GM12873 (cell line): ENCODE data around the gene RPTOR.

Source experiments
- CTCF ChIP-seq: IDR thresholded peaks from 2 replicates; pipeline ENCODE4 v1.5.1; 2012; ENCODE audit warnings: low read depth, mild to moderate bottlenecking, moderate library complexity, low read length, control low read depth; ENCODE audit not compliant: insufficient read depth; ENCODE audit errors: missing control alignments

RPTOR gene

GRCh38 chr17:80501741-80502577 lies 42.7 kb upstream of the RPTOR start:
- TF ChIP-seq CTCF: no peak

- TF ChIP-seq CTCF: no peak
Observed at GRCh38 chr17:80502578-80502877, 42.1 kb upstream of the RPTOR start.

- TF ChIP-seq CTCF: no peak
Observed at GRCh38 chr17:80503031-80503430, 41.6 kb upstream of the RPTOR start.

- no peak for TF ChIP-seq CTCF
Observed at GRCh38 chr17:80503921-80504320, 40.7 kb upstream of the RPTOR start.

GRCh38 chr17:80504686-80505413 lies 39.8 kb upstream of the RPTOR start:
- no peak for TF ChIP-seq CTCF

- TF ChIP-seq CTCF: no peak
Observed at GRCh38 chr17:80507965-80508364, 36.7 kb upstream of the RPTOR start.

- TF ChIP-seq CTCF: no peak
Observed at GRCh38 chr17:80509311-80509710, 35.3 kb upstream of the RPTOR start.
